GM13977 (cell line): ENCODE measurements around the gene FAM184B.
"Not testable (repeated sequence)": the region's sequence is repeated elsewhere in the genome, so short reads cannot be mapped to it uniquely, and the experiment has no call there.

Experiments used
- DNase-seq: peaks from one replicate; pipeline ENCODE4 v3.0.0; 2012; ENCODE audit warnings: low spot score
- CTCF ChIP-seq: IDR thresholded peaks from 2 replicates; pipeline ENCODE4 v1.5.1; 2012; ENCODE audit warnings: mild to moderate bottlenecking, control low read depth; ENCODE audit not compliant: insufficient read depth; ENCODE audit errors: extremely low read depth, missing control alignments
- in situ Hi-C: fragments of 300-500 bp; cut with MboI; formaldehyde crosslinking; loops from one replicate; pipeline ENCODE4 v1.12.0; 2022; ENCODE audit warnings: low sequenced_read_pairs, low pct_unique_long_range_greater_than_20kb, mixed read lengths, inconsistent platforms; ENCODE audit not compliant: unreplicated experiment

The FAM184B gene

GRCh38 chr4:17667253-17667652 lies 114.2 kb downstream of the FAM184B start:
- no peak for DNase-seq
- TF ChIP-seq CTCF, result no peak
- in situ Hi-C loops, result no loop called here

GRCh38 chr4:17665852-17666251 lies 115.6 kb downstream of the FAM184B start:
- TF ChIP-seq CTCF, result no peak
- no peak for DNase-seq
- in situ Hi-C loops, result no loop called here

GRCh38 chr4:17665346-17665745 lies 116.1 kb downstream of the FAM184B start:
- DNase-seq, result no peak
- TF ChIP-seq CTCF, result no peak
- in situ Hi-C loops, result no loop called here

- in situ Hi-C loops, result no loop called here
- DNase-seq, result no peak
- TF ChIP-seq CTCF, result no peak
Observed at GRCh38 chr4:17664755-17665154, 116.7 kb downstream of the FAM184B start.

- in situ Hi-C loops, result no loop called here
Observed at GRCh38 chr4:17662694-17663093, 118.7 kb downstream of the FAM184B start.

GRCh38 chr4:17659196-17659595 lies 122.2 kb downstream of the FAM184B start:
- DNase-seq, in situ Hi-C loops: not testable (repeated sequence)

More at GRCh38 chr4:17662694-17663093, 118.7 kb downstream of the FAM184B start:
- TF ChIP-seq CTCF, result no peak
- DNase-seq, result no peak

GRCh38 chr4:17657849-17658248 lies 123.6 kb downstream of the FAM184B start:
- no peak for DNase-seq
- in situ Hi-C loops, result no loop called here
- no peak for TF ChIP-seq CTCF
